ENCODE results near the gene BCAS3.

DNA sequence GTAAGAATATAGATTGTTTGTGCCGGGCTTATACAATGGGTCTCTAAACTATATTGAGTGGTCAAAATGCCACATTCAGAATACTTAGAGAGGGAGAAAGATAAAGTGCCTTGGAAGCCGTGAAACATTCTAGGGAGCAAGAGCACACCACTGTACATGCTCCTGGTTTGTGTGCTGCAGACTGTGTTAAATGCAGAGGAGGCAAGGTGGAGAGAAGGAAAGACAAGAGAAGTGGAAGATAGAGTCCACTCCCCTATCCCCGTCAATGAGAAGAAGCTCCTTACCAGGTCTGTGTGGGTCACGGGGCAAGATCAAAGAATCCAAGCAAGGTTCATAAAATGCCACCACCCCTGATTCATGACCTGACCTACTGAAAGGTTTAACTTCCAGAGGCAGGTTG lies 454.9 kb downstream of the BCAS3 start:
- TF ChIP-seq POLR2A (IDR thresholded peaks at IDR 0.05), result no peak
- TF ChIP-seq, protein P1, sequence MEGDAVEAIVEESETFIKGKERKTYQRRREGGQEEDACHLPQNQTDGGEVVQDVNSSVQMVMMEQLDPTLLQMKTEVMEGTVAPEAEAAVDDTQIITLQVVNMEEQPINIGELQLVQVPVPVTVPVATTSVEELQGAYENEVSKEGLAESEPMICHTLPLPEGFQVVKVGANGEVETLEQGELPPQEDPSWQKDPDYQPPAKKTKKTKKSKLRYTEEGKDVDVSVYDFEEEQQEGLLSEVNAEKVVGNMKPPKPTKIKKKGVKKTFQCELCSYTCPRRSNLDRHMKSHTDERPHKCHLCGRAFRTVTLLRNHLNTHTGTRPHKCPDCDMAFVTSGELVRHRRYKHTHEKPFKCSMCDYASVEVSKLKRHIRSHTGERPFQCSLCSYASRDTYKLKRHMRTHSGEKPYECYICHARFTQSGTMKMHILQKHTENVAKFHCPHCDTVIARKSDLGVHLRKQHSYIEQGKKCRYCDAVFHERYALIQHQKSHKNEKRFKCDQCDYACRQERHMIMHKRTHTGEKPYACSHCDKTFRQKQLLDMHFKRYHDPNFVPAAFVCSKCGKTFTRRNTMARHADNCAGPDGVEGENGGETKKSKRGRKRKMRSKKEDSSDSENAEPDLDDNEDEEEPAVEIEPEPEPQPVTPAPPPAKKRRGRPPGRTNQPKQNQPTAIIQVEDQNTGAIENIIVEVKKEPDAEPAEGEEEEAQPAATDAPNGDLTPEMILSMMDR (IDR thresholded peaks at IDR 0.05), result no peak

All from body of pancreas (tissue), 4 donors.